Thoracic aorta (tissue), 2 donors: ENCODE measurements around the gene TEAD2. TPM values are rescaled to one million over a fixed set of nuclear protein-coding genes. Genes with fewer than 3 reads are reported as not detected.
A peak's percentile ranks its signal among the peaks of the same experiment; 100 is the strongest.

Experiments
- ATAC-seq: fragments of 150-250 bp; one replicate; pipeline ENCODE4 v1.8.0; 2017; ENCODE audit warnings: low read depth; ENCODE audit not compliant: insufficient number of reproducible peaks, low FRiP score
- DNase-seq: peaks from one replicate; pipeline ENCODE4 v3.0.0-alpha.2; 2020; ENCODE audit warnings: low spot score
- H3K27ac ChIP-seq, 2 donors: fragments of 200-600 bp; sonication (generic); 1 replicate in 1 of 2; 2 replicates in 1 of 2; pipeline ENCODE4 v1.5.1; 2016; ENCODE audit warnings: mild to moderate bottlenecking in 2 of 2, moderate library complexity in 2 of 2
- H3K27me3 ChIP-seq: fragments of 200-600 bp; sonication (generic); replicated peaks from 2 replicates; pipeline ENCODE4 v1.6.0; 2016; ENCODE audit warnings: mild to moderate bottlenecking; ENCODE audit not compliant: insufficient read depth
- H3K36me3 ChIP-seq: fragments of 200-600 bp; sonication (generic); one replicate; pipeline ENCODE4 v1.5.1; 2016
- H3K4me1 ChIP-seq, 2 donors: fragments of 200-600 bp; sonication (generic); 1 replicate in 1 of 2; 2 replicates in 1 of 2; pipeline versions ENCODE4 v1.5.1 to v1.6.0; 2016; ENCODE audit warnings: low read depth in 2 of 2, mild to moderate bottlenecking in 1 of 2; ENCODE audit not compliant: control insufficient read depth in 1 of 2
- H3K4me3 ChIP-seq: fragments of 200-600 bp; sonication (generic); 2 replicates; pipeline ENCODE4 v1.5.1; 2016; ENCODE audit warnings: mild to moderate bottlenecking
- H3K9me3 ChIP-seq: fragments of 200-600 bp; sonication (generic); 2 replicates; pipeline ENCODE4 v1.5.1; 2016
- total RNA-seq, 2 donors: library from RNA; depleted of rRNA; stranded (reverse); fragments of >200 nt; gene quantifications; one replicate each; pipeline versions ENCODE4 v1.1.0 to v1.2.3, GENCODE V29; 2016
- TF ChIP-seq, protein P1 (sequence below): fragments of 200-600 bp; sonication (generic); IDR thresholded peaks from one replicate; pipeline ENCODE4 v1.5.1; 2019; ENCODE audit warnings: antibody characterized with exemption

Gene TEAD2
- total RNA-seq, 2 donors from 2014 or later, result 26.4 to 41.3 TPM

DNA sequence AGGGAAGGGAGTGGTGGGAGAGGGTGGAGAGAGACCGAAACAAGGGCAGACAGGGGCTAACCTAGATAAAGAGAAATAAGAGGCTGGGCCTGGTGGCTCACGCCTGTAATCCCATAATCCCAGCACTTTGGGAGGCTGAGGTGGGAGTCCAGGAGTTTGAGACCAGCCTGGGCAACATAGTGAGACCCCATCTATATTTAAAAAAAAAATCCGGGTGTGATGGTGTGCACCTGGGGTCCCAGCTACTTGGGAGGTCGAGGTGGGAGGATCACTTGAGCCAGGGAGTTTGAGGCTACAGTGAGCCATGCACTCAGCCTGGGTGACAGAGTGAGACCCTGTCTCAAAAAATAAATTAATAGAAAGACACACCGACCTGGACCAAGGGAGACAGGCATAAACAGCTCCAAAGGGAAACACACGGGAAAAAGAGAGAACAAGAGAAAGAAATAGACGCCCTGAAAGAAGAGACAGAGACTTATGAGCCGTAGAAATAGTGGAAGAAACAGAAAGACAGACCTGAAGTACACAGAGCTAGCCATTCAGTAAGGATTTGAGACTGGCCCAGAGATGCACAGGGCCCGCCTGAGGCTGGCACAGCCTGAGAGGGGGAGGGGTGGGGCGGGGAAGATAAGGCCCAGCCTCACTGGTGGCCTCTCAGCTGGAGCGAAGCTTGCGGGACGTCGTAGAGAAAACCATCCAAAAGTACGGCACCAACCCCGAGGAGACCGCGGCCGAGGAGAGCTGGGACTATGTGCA lies 24.8 kb downstream of the TEAD2 start:
- Histone ChIP-seq H3K36me3 (peaks cover 14% of the 10 kb centered on the region), H3K4me1 (peaks cover 5 to 22% of the 10 kb centered on the region in 2 donors), H3K4me3 (no peak overlapping the region), H3K27ac (no peak overlapping the region), H3K9me3 (no peaks in the 10 kb centered on the region), H3K27me3 (no peaks in the 10 kb centered on the region)
- DNase-seq (no peak), ATAC-seq (no peak)
- TF ChIP-seq, protein P1, sequence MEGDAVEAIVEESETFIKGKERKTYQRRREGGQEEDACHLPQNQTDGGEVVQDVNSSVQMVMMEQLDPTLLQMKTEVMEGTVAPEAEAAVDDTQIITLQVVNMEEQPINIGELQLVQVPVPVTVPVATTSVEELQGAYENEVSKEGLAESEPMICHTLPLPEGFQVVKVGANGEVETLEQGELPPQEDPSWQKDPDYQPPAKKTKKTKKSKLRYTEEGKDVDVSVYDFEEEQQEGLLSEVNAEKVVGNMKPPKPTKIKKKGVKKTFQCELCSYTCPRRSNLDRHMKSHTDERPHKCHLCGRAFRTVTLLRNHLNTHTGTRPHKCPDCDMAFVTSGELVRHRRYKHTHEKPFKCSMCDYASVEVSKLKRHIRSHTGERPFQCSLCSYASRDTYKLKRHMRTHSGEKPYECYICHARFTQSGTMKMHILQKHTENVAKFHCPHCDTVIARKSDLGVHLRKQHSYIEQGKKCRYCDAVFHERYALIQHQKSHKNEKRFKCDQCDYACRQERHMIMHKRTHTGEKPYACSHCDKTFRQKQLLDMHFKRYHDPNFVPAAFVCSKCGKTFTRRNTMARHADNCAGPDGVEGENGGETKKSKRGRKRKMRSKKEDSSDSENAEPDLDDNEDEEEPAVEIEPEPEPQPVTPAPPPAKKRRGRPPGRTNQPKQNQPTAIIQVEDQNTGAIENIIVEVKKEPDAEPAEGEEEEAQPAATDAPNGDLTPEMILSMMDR, result no peak

GRCh38 chr19:49336482-49337266 lies 25.5 kb downstream of the TEAD2 start:
- no peak for DNase-seq
- ATAC-seq, result no peak
- H3K4me3 ChIP-seq, result no peak overlapping the region
- H3K27ac ChIP-seq, result no peak overlapping the region
- TF ChIP-seq, protein P1, result no peak
- no peaks in the 10 kb centered on the region for H3K27me3 ChIP-seq
- H3K4me1 ChIP-seq, result peaks cover 5 to 22% of the 10 kb centered on the region in 2 donors
- no peaks in the 10 kb centered on the region for H3K9me3 ChIP-seq
- peaks cover 6% of the 10 kb centered on the region for H3K36me3 ChIP-seq

DNA sequence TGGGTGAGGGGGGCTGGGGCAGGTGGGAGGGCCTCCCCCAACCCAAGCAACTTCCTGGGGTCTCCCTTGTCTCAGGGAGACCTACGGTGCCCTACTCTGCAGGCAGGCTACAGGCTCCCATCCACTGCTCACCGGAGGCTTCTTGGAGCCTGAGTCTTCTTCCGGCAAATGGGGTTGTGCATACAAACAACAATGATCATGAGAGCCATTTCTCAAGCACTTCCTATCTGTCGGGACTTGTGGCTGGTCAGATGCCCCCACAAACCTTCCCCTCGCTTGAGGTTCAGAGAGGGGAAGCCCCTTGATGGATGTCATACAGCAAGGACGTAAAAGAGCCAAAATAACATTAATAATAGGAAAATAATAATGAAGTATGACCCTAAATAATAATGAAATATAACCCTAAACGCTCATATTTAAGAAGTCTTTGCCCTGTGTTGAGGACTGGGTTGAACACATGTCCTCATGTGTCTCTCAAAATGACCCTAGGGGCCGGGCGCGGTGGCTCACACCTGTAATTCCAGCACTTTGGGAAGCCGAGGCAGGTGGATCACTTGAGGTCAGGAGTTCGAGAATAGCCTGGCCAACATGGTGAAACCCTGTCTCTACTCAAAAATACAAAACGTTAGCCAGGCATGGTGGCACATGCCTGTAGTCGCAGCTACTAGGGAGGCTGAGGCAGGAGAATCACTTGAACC lies 26.3 kb downstream of the TEAD2 start:
- Histone ChIP-seq H3K27me3 (no peaks in the 10 kb centered on the region), H3K27ac (no peak overlapping the region), H3K9me3 (no peaks in the 10 kb centered on the region), H3K36me3 (no peaks in the 10 kb centered on the region), H3K4me3 (peak overlapping the region; percentile 66), H3K4me1 (peaks cover 5 to 22% of the 10 kb centered on the region in 2 donors)
- ATAC-seq, result no peak
- TF ChIP-seq, protein P1, result no peak
- no peak for DNase-seq

DNA sequence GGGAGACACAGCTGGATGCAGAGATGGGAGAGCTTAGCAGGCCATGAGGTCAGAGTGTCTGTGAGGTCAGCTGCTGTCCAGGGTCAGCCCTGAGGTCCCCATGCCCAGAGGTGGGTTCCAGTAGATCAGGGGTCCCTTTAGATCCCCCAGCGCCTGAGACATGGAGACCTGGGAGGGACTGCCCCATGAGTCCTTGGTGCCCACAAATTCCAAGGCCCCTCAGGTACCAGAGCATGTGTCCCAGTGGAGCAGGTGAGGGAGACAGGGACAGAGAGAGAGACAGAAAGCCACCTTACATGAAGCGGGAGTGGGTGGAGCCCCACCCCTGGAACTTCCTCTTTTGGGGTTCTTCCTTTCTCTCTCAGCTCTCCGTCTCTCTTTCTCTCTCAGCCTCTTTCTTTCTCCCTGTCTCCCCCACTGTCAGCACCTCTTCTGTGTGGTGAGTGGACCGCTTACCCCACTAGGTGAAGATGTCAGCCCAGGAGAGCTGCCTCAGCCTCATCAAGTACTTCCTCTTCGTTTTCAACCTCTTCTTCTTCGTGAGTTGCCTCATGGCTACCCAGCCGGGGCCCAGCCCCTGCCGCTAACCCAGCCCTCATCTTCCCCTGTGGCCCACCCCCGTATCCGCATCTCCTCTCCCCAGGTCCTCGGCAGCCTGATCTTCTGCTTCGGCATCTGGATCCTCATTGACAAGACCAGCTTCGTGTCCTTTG lies 27.0 kb downstream of the TEAD2 start, which contains the start of gene CD37:
Gene CD37, plus strand, starts transcription at position 336 of the 713 bp plus-strand sequence. Its CDS starts 135 bp downstream, at position 471.
- H3K36me3 ChIP-seq, result no peaks in the 10 kb centered on the region
- DNase-seq, result no peak
- no peak for ATAC-seq
- no peaks in the 10 kb centered on the region for H3K9me3 ChIP-seq
- TF ChIP-seq, protein P1, result no peak
- H3K4me1 ChIP-seq, result peaks cover 0 to 15% of the 10 kb centered on the region in 2 donors
- no peak within 1 kb of the TSS for H3K27ac ChIP-seq
- no peaks in the 10 kb centered on the region for H3K27me3 ChIP-seq
- H3K4me3 ChIP-seq, result peak within 1 kb of the TSS; percentile 66
